Eye (tissue), 1 donor: Measurements from ENCODE around the gene PACRG.
A peak's percentile ranks its signal among the peaks of the same experiment; 100 is the strongest.

ENCODE experiments used
- DNase-seq: peaks from one replicate; pipeline ENCODE4 v3.0.0-alpha.2; 2015

The PACRG gene

GRCh38 chr6:163151212-163151611, 423.4 kb downstream of the PACRG start:
- DNase-seq, result peak; percentile 48

DNA sequence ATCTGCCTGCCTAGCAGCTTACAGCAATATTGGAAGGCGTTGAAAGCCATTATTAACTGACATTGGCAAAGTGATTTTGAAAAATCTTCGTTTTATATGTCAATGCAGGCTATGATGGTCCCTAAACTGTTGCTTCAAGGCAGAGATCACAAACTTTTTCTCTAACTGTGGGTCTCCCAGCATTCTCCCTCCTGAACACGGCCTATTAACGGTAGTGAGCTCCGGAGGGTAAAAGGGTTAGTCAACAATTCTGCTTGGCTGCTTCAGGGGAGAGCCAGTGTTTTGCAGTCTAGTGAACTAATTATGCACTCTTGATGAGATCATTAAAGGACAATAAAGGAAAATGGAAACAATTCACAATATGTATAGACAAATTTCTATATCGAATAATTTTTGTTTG, 424.9 kb downstream of the PACRG start:
- peak; percentile 47 for DNase-seq

- DNase-seq, result no peak
Measured at GRCh38 chr6:163159110-163159509, 431.3 kb downstream of the PACRG start.

DNA sequence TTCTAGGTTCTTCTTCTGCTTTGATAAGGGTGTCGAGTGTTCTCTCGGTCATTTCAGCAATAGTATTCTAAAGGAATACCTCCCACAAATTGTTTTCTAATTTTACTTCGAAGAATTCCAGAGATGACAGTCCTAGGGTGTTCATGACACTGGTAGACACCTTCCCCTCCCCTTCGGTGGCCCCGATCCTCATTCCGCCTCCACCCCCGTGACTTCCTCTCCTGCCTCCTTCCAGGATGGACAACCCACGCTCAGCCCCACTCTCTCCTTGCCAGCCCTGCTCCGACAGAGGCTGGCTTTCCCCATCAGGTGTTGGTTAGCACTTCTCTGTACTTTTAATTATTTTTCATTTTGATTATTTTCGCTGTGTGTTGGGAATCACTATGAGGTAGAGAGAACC, 431.9 kb downstream of the PACRG start:
- DNase-seq, result no peak

- no peak for DNase-seq
Measured at GRCh38 chr6:163162007-163162873, 434.5 kb downstream of the PACRG start.

DNA sequence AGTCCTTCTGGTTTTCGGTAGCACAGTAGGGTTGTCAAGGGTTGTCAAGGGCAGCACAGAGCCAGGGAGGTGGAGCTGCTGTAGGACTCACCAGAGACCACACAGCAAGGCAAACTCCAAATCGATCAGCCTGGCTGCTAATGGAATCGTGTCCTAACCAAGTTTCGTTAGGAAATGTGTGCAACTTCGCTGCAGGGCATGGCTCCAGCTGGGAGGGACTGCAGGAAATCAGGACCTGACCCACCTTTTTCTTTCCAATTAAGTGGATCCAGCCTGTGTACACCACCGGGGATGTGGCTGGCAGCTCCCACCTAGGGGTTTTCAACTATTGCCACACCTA, 435.1 kb downstream of the PACRG start:
- no peak for DNase-seq

GRCh38 chr6:163164175-163164900, 436.6 kb downstream of the PACRG start:
- no peak for DNase-seq

- no peak for DNase-seq
Measured at GRCh38 chr6:163165155-163165910, 437.6 kb downstream of the PACRG start.

DNA sequence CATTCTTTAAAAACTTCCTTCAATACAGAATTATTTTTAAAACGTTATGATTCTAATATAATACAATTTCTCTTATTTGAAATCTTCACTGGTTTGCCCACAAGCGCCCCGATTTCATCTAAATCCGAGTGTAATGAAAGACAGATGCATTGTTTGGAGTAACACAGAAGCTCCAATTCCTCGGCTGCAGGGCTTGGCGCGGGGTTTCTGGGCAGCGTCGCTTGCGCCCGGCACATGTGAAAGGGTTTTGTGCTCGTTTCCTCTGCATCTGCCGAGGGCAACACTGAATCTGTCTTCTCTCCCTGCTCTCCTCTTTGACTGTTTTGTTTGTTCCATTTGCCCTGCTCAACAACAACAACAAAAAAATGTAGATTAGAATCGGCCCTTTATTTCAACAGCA, 438.1 kb downstream of the PACRG start:
- DNase-seq, result no peak

GRCh38 chr6:163166507-163166906, 438.7 kb downstream of the PACRG start:
- no peak for DNase-seq

- no peak for DNase-seq
Measured at GRCh38 chr6:163169521-163169920, 441.7 kb downstream of the PACRG start.

- no peak for DNase-seq
Measured at GRCh38 chr6:163170294-163170883, 442.6 kb downstream of the PACRG start.

- no peak for DNase-seq
Measured at GRCh38 chr6:163173741-163174140, 446.0 kb downstream of the PACRG start.

DNA sequence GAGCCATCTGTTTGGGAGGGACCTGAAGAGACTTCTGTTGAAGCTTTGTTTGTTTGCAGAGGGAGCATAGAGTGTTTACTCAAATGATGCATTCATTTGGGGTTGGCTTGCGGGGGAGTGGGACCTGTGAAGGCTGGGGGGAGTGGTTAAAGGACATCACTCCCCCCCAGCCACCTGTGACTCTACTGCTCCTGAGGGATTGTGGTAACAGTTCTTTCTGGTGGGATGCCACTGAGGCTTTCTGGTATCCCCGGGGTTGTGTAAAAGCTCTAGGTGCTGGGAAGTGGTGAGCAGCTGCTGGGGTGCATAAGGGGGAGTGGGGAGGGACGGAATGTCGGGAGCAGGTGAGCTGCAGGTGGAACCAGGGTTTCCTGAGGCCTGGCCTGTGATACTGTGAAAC, 447.5 kb downstream of the PACRG start:
- DNase-seq, result no peak

DNA sequence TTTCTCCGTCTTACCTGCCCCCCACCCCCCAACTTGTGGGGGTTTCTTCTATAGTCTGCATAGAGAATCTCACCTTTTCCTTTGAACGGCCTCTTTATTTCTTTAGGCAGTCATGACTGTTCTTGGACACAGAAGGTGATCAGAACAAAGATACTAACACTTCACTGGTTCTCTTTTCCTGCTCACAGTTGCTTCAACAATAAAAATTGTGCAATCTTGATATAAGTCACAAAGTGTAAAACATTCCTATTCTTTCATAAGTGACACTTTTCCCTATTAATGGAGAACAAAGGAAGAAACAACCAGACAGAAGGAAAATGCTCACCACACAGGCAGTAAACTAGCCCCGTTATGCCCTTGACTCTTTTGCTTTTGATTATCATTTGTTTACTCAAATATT, 448.3 kb downstream of the PACRG start:
- no peak for DNase-seq

GRCh38 chr6:163177007-163177406, 449.2 kb downstream of the PACRG start:
- DNase-seq, result no peak

GRCh38 chr6:163177892-163178420, 450.2 kb downstream of the PACRG start:
- no peak for DNase-seq

- DNase-seq, result no peak
Measured at GRCh38 chr6:163179061-163179460, 451.3 kb downstream of the PACRG start.

DNA sequence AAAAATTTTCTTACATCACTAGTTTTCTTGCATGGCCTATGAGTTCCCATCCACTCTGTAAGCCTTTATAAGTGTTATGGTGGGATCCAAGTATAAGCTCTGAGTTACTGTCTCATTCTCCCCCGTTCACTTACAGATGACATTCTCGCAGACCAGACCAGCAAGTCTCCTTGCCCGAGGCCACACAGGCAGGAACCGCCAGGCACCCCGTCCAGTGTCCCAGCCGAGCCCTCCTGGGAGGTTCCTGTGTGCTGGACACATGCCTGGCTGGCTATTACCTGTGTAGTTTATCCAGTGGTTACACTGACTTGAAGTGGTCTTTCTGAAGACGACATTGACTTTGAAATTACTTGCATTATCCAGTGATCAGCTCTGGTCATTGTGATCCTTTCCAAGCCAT, 451.9 kb downstream of the PACRG start:
- no peak for DNase-seq

GRCh38 chr6:163180874-163181541, 453.2 kb downstream of the PACRG start:
- DNase-seq, result peak; percentile 56

GRCh38 chr6:163181666-163182180, 453.9 kb downstream of the PACRG start:
- no peak for DNase-seq

- DNase-seq, result no peak
Measured at GRCh38 chr6:163182696-163183095, 454.9 kb downstream of the PACRG start.
